ENCODE data around the gene ORMDL1. TPM values are rescaled to one million over a fixed set of nuclear protein-coding genes. Genes with fewer than 3 reads are reported as not detected.
"Not testable (repeated sequence)": the region's sequence is repeated elsewhere in the genome, so short reads cannot be mapped to it uniquely, and the experiment has no call there.

ORMDL1 gene
- total RNA-seq, 1 donor from 2014 or later = 64.1 TPM

GRCh38 chr2:189770590-189771322 is 13.4 kb downstream of the ORMDL1 start:
- no peak for DNase-seq (ENCODE audit: low spot score)

- no peak for DNase-seq (ENCODE audit: low spot score)
Measured at GRCh38 chr2:189763908-189764661, 20.1 kb downstream of the ORMDL1 start.

- peak; percentile 94 for DNase-seq (ENCODE audit: low spot score)
Measured at GRCh38 chr2:189762551-189763298, 21.4 kb downstream of the ORMDL1 start, which contains the start of gene OSGEPL1. Gene OSGEPL1, minus strand, starts transcription at chr2:189762792. Its CDS starts 1,152 bp downstream, at chr2:189761640.

- no peak for DNase-seq (ENCODE audit: low spot score)
Measured at GRCh38 chr2:189762229-189762550, 21.9 kb downstream of the ORMDL1 start.

GRCh38 chr2:189760154-189760553 is 24.0 kb downstream of the ORMDL1 start:
- not testable (repeated sequence) for DNase-seq (ENCODE audit: low spot score)

- no peak for DNase-seq (ENCODE audit: low spot score)
Measured at GRCh38 chr2:189756311-189756952, 27.7 kb downstream of the ORMDL1 start.

GRCh38 chr2:189751080-189751658 is 33.0 kb downstream of the ORMDL1 start:
- DNase-seq (ENCODE audit: low spot score) = no peak

GRCh38 chr2:189729430-189729829 is 54.7 kb downstream of the ORMDL1 start:
- DNase-seq (ENCODE audit: low spot score) = no peak

- no peak for DNase-seq (ENCODE audit: low spot score)
Measured at GRCh38 chr2:189726849-189727248, 57.3 kb downstream of the ORMDL1 start.

GRCh38 chr2:189726271-189726670 is 57.9 kb downstream of the ORMDL1 start:
- DNase-seq (ENCODE audit: low spot score) = no peak

GRCh38 chr2:189723192-189723591 is 60.9 kb downstream of the ORMDL1 start:
- DNase-seq (ENCODE audit: low spot score) = no peak

Other genes with a start within 250 kb of the ORMDL1 start
- gene SLC40A1, start 203.6 kb downstream of the ORMDL1 start, total RNA-seq = 39.9 TPM
- 32.1 TPM for gene ASNSD1, start 122.9 kb downstream of the ORMDL1 start, total RNA-seq
- 18.7 TPM for gene ANKAR, start 109.7 kb downstream of the ORMDL1 start, total RNA-seq
- 8.5 TPM for gene OSGEPL1, start 21.5 kb downstream of the ORMDL1 start, total RNA-seq
- gene PMS1, start 111 bp upstream of the ORMDL1 start, total RNA-seq = 29.6 TPM